Astrocyte of the spinal cord (primary cell): ENCODE data around the gene SEBOX.

ENCODE experiments used
- DNase-seq: peaks from one replicate; pipeline ENCODE4 v3.0.0; 2011; ENCODE audit warnings: low read depth, low spot score
- H3K4me3 ChIP-seq: 2 replicates; pipeline ENCODE4 v1.5.1; 2011; ENCODE audit warnings: low read depth, mild to moderate bottlenecking, low read length, moderate library complexity
- in situ Hi-C: cut with HindIII; loops from 2 replicates; pipeline ENCODE4 v1.10.0; 2017; ENCODE audit warnings: low sequenced_read_pairs
- TF ChIP-seq, protein P1 (sequence below): IDR thresholded peaks from 2 replicates; pipeline ENCODE4 v1.5.1; 2012; ENCODE audit warnings: low read depth, mild to moderate bottlenecking, low read length, inconsistent platforms

The SEBOX gene, protein sequence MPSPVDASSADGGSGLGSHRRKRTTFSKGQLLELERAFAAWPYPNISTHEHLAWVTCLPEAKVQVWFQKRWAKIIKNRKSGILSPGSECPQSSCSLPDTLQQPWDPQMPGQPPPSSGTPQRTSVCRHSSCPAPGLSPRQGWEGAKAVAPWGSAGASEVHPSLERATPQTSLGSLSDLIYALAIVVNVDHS

DNA sequence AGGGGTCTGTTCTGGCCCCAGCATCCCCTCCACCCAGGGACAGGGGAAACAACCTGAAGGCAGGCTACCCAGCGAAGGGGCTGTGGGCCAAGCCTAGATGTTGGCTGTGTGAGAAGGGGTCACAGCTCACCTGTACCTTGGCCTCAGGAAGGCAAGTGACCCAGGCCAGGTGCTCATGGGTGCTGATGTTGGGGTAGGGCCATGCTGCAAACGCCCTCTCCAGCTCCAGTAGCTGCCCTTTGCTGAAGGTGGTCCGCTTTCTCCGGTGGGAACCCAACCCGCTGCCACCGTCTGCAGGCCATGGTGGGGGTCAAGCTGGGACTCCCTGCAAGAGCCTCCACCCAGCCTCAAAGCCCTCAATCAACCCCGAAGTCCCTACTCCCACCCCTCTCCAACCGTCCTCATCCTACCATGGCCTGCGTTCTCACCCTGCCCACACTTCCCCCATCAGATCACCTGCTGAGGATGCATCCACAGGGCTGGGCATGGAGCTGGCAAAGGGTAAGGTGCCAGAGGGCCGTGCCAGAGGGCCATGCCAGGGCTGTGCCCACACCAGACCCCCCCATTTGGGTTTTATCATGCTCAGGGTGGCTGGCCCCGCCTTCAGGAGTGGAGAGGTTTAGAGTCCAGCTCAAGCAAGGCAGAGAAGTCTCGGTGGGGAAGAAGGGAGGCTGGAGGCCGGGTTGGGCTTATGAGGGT lies at the start of gene SEBOX:
Gene SEBOX (minus strand): TSS at position 535 of the 699 bp plus-strand sequence. CDS start 48 bp downstream, at position 487.
- no peak within 1 kb of the TSS for H3K4me3 ChIP-seq
- TF ChIP-seq, protein P1, sequence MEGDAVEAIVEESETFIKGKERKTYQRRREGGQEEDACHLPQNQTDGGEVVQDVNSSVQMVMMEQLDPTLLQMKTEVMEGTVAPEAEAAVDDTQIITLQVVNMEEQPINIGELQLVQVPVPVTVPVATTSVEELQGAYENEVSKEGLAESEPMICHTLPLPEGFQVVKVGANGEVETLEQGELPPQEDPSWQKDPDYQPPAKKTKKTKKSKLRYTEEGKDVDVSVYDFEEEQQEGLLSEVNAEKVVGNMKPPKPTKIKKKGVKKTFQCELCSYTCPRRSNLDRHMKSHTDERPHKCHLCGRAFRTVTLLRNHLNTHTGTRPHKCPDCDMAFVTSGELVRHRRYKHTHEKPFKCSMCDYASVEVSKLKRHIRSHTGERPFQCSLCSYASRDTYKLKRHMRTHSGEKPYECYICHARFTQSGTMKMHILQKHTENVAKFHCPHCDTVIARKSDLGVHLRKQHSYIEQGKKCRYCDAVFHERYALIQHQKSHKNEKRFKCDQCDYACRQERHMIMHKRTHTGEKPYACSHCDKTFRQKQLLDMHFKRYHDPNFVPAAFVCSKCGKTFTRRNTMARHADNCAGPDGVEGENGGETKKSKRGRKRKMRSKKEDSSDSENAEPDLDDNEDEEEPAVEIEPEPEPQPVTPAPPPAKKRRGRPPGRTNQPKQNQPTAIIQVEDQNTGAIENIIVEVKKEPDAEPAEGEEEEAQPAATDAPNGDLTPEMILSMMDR = no peak
- no peak for DNase-seq
- in situ Hi-C loops = no loop called here

DNA sequence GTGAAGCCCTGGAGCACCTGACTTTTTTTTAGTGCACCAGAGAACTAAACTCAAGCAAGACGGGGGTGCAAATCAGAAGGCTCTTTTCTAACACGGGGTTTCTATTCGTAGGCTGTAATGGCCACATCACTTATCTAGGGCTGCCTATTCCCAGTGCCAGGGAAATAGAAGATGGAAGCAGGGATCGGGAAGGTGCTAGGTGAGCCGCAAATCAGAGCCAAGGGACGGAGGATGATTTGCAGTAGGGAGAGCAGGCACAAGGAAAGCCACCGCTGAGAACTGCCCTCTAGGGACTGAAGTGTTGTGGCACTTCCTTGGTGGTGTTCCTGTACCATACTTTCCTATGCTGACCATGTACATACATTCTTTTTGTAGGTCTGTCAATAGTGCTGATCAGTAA lies 48.8 kb upstream of the SEBOX start:
- DNase-seq = no peak
- TF ChIP-seq, protein P1 = no peak
- in situ Hi-C loops = no loop called here
- H3K4me3 ChIP-seq = no peak overlapping the region

GRCh38 chr17:28412099-28412498 lies 47.1 kb upstream of the SEBOX start:
- no peak for DNase-seq
- in situ Hi-C loops = no loop called here
- TF ChIP-seq, protein P1 = no peak
- H3K4me3 ChIP-seq = no peak overlapping the region

- H3K4me3 ChIP-seq = no peak overlapping the region
- in situ Hi-C loops = no loop called here
- DNase-seq = no peak
- TF ChIP-seq, protein P1 = no peak
Measured at GRCh38 chr17:28407974-28408306, 42.9 kb upstream of the SEBOX start.

DNA sequence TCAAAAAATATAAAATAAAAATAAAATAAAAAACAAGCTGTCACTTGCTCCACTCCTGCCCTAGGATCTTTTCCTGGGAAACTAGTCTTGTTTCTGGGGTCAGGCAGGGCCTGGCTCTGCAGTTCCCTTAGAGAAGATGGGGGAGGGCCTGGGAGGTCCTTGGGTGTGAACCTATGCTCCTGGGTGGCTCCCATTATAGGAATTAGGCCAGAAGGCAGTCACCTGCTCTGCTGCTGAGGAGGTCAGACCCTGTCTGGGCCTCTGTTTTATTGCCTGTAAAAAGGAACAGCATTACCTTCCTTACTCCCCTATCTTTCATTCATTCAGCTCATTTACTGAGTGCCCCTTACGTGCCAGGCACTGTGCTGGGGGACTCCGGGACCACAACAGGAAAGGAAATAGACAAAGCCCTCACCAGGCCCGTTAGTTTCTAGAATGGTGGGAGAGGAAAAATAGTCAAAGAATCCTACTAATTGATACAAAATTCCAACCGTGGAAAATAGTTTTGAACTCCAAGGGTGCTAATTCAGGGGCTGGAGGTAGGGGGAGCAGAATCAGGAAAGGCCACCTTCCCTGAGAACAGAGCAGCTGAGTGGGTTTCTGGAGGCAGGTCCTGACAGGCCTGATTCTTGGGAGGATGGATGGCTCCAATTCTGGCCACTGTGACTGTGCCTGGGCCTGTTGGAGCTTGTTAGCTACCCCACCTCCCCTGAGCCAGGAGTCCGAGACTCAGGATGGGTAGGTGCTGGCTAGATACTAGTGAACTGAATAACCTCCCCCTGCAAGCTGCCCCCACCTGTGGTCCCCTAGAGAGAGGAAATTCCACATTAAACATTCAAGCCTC lies 42.4 kb upstream of the SEBOX start:
- DNase-seq = no peak
- no peak overlapping the region for H3K4me3 ChIP-seq
- TF ChIP-seq, protein P1 = no peak
- in situ Hi-C loops = no loop called here

DNA sequence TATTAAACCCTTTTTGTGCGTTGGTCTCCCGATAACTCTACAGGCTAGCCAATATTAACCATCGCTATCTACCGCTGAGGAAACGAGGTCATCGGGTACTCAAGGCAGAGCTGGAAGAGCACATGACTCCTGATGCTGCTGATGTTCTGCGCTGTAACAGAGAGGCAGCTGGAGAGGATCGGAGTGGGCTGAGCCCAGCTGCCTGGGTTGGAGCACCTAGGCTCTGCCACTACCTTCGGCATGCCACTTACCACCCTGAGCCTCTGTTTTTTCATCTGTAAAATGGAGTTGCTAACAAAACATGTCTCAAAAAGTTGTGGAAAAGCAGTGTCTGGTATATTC lies 41.4 kb upstream of the SEBOX start:
- TF ChIP-seq, protein P1 = no peak
- H3K4me3 ChIP-seq = peak overlapping the region; percentile 52
- no peak for DNase-seq
- in situ Hi-C loops = no loop called here
